Measurements from ENCODE around the gene CADM2. TPM values are rescaled to one million over a fixed set of nuclear protein-coding genes. Genes with fewer than 3 reads are reported as not detected.

CADM2 gene
- total RNA-seq, 4 donors from 2014 or later, result 0.13 to 4.3 (median 4.1) TPM

GRCh38 chr3:85672761-85673160 lies 714.0 kb downstream of the CADM2 start:
- H3K9me3 ChIP-seq, result no peaks in the 10 kb centered on the region
- DNase-seq, result no peak
- H3K27ac ChIP-seq, result no peak overlapping the region
- intact Hi-C loops (cut with DNase I), result no loop called here
- H3K27me3 ChIP-seq, result no peaks in the 10 kb centered on the region
- no peaks in the 10 kb centered on the region for H3K36me3 ChIP-seq
- H3K4me3 ChIP-seq (replicated peaks in 1 of 3), result no peak overlapping the region
- H3K4me1 ChIP-seq, result no peaks in the 10 kb centered on the region
- no peak for TF ChIP-seq POLR2A (IDR thresholded peaks at IDR 0.05)
- TF ChIP-seq CTCF (IDR thresholded peaks at IDR 0.05), result no peak
- 76 to 81% methylated on average over 1 of the region's 1 CpG for WGBS, 2 donors

GRCh38 chr3:85678713-85679112 lies 719.9 kb downstream of the CADM2 start:
- Histone ChIP-seq H3K4me3 (replicated peaks in 1 of 3) (no peak overlapping the region), H3K36me3 (no peaks in the 10 kb centered on the region), H3K9me3 (no peaks in the 10 kb centered on the region), H3K4me1 (no peaks in the 10 kb centered on the region), H3K27me3 (no peaks in the 10 kb centered on the region), H3K27ac (no peak overlapping the region)
- 68 to 93% methylated on average over 2 of the region's 2 CpGs for WGBS, 2 donors
- intact Hi-C loops (cut with DNase I), result no loop called here
- no peak for DNase-seq
- no peak for TF ChIP-seq POLR2A (IDR thresholded peaks at IDR 0.05)
- TF ChIP-seq CTCF (IDR thresholded peaks at IDR 0.05), result no peak

- no peaks in the 10 kb centered on the region for H3K36me3 ChIP-seq
- no peaks in the 10 kb centered on the region for H3K9me3 ChIP-seq
- H3K4me3 ChIP-seq (replicated peaks in 1 of 3), result no peak overlapping the region
- intact Hi-C loops (cut with DNase I), result no loop called here
- WGBS, 2 donors, result 54 to 73% methylated on average over 1 of the region's 1 CpG
- H3K27ac ChIP-seq, result no peak overlapping the region
- DNase-seq, result no peak
- no peaks in the 10 kb centered on the region for H3K4me1 ChIP-seq
- H3K27me3 ChIP-seq, result no peaks in the 10 kb centered on the region
- TF ChIP-seq POLR2A (IDR thresholded peaks at IDR 0.05) (no peak), CTCF (IDR thresholded peaks at IDR 0.05) (no peak)
Measured at GRCh38 chr3:85681906-85682305, 723.1 kb downstream of the CADM2 start.

- Histone ChIP-seq H3K27ac (no peak overlapping the region), H3K4me3 (replicated peaks in 1 of 3) (no peak overlapping the region), H3K4me1 (no peaks in the 10 kb centered on the region), H3K36me3 (no peaks in the 10 kb centered on the region), H3K27me3 (no peaks in the 10 kb centered on the region), H3K9me3 (no peaks in the 10 kb centered on the region)
- intact Hi-C loops (cut with DNase I), result no loop called here
- 97 to 98% methylated on average over 1 of the region's 1 CpG for WGBS, 2 donors
- TF ChIP-seq POLR2A (IDR thresholded peaks at IDR 0.05) (no peak), CTCF (IDR thresholded peaks at IDR 0.05) (no peak)
- no peak for DNase-seq
Measured at GRCh38 chr3:85691196-85691595, 732.4 kb downstream of the CADM2 start.

GRCh38 chr3:85697156-85697555 lies 738.4 kb downstream of the CADM2 start:
- H3K4me3 ChIP-seq (replicated peaks in 1 of 3), result no peak overlapping the region
- intact Hi-C loops (cut with DNase I), result no loop called here

More at GRCh38 chr3:85697156-85697555, 738.4 kb downstream of the CADM2 start:
- no peaks in the 10 kb centered on the region for H3K36me3 ChIP-seq
- TF ChIP-seq POLR2A (IDR thresholded peaks at IDR 0.05), result no peak
- TF ChIP-seq CTCF (IDR thresholded peaks at IDR 0.05), result no peak
- 87 to 90% methylated on average over 1 of the region's 1 CpG for WGBS, 2 donors
- no peaks in the 10 kb centered on the region for H3K9me3 ChIP-seq
- no peak for DNase-seq
- no peak overlapping the region for H3K27ac ChIP-seq
- H3K27me3 ChIP-seq, result no peaks in the 10 kb centered on the region
- no peaks in the 10 kb centered on the region for H3K4me1 ChIP-seq

All from thyroid gland (tissue), 4 donors.